GM21515 (cell line): ENCODE results near the gene OR8G1.
"Not testable (repeated sequence)": the region's sequence is repeated elsewhere in the genome, so short reads cannot be mapped to it uniquely, and the experiment has no call there.

Experiments
- ATAC-seq: cut with Tn5 transposase; IDR thresholded peaks from one replicate; pipeline ENCODE4 v1.9.1; 2021; ENCODE audit not compliant: unreplicated experiment

Gene OR8G1, protein sequence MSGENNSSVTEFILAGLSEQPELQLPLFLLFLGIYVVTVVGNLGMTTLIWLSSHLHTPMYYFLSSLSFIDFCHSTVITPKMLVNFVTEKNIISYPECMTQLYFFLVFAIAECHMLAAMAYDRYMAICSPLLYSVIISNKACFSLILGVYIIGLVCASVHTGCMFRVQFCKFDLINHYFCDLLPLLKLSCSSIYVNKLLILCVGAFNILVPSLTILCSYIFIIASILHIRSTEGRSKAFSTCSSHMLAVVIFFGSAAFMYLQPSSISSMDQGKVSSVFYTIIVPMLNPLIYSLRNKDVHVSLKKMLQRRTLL

DNA sequence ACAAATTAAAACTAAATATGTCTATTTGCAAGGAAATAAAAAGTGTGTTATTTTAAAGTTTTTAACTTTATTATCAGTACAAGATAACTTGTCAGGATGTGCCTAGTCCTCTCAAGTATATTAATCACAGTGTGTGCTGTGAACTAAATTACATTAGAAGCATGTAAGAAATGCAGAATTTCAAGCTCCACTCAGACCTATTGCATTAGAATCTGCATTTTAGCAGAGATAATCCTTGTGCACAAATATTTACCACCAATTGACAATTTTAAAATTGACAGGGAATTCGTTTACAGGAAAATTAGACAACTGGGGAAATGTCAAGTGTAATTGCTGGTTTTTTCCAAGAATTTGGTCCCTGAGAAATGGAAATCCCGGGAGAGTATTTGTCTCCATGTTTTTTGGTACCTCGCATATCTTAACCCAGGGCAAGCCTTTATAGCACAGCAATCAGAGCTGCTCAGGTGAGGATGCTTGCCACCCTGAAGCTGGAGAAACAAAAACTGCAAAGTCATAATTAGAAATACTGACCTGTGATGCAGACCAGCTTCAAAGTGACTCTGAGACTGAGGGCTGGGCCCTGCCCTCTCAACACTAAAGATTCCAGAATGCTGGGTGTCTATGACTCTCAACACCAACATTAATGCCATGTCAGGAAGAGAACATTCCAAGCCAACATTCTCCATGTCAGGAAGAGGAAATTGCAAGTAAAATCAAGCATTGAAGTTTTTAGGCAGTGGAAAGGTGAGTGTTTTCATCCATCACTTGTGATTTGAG, at the start of gene OR8G1:
OR8G1 (plus strand) TSS at position 475 of the 777 bp plus-strand sequence. CDS start 8,581 bp downstream, outside the sequence.
- ATAC-seq: no peak

DNA sequence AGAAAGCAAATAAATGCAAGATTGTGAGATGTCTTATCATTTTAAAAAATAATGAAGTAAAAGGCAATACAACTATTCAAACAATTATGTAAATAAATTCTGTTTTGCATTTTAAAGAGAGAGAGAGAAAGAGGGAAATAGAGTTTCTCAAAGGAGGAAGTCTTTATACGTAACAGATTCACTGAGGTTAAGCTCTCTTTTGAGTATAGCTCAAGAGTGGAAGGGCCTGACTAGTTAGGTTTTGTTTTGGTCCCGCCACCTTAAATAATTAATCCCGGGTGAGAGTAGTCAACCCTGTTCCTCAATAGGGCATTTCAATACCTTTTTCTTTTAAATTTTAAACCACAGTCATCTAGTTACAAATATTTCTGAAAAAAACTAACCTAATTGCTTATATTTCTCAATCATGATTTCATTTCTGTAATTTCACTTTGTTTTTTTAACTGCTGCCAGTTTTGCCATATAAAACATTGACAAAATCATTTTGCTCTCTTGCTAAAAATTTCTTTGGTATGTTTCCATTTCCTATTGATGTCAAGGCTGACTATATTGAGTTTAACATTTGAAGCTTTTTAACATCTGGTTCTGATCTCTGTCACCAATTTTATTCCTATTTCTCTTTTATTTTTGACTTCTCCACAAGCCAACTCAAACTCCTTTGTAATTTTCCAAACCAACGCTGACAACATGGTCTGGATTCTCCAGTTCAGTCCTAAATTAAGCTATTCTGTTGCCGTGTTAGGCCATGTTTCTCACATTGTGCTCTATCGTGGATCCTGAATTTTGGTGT, 47.5 kb upstream of the OR8G1 start:
- ATAC-seq: peak; percentile 61

- ATAC-seq: peak; percentile 6
Observed at GRCh38 chr11:124194293-124195188, 46.4 kb upstream of the OR8G1 start.

DNA sequence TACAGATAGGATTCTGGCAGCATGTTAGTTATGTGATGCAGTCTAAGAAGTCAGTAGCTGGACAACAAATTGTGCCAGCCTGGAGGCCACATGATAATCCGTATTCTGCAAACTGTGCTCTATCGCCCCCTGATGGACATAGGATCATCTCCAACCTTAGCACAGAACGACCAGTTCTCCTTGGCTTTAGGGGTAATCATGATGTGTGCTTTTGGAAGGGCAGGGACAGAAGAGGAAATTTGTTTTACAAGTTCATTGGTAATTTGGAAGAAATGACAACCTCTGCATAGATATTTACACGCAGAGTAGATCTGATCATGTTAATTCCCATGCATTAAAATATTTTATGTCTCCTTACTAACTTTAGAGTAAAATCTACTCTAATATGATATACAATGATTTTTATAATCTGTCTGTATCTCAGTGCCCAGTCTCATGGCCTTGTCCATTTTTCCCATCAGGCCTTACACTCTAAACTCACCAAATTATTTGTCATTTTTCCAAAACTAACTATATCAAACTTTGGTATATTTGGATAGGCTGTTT, 45.6 kb upstream of the OR8G1 start:
- peak; percentile 76 for ATAC-seq

DNA sequence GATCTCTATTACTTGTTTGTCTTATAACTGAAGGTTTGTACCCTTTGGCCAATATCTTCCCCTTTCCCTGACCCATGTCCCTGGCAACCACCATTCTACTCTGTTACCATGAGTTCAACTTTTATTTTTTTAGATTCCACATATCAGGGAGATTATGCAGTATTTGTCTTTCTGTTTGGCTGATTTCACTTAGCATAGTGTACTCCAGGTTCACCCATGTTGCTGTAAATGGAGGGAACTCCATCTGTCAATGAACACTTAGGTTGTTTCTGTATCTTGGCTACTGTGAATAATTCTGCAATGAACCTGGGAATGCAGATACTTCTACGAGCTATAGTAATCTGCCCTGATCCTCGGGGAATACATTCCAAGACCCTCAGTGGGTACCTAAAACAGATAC, 42.9 kb upstream of the OR8G1 start:
- no peak for ATAC-seq

- ATAC-seq: no peak
Observed at GRCh38 chr11:124198897-124199296, 42.0 kb upstream of the OR8G1 start.

GRCh38 chr11:124199702-124200101, 41.2 kb upstream of the OR8G1 start:
- ATAC-seq: no peak

DNA sequence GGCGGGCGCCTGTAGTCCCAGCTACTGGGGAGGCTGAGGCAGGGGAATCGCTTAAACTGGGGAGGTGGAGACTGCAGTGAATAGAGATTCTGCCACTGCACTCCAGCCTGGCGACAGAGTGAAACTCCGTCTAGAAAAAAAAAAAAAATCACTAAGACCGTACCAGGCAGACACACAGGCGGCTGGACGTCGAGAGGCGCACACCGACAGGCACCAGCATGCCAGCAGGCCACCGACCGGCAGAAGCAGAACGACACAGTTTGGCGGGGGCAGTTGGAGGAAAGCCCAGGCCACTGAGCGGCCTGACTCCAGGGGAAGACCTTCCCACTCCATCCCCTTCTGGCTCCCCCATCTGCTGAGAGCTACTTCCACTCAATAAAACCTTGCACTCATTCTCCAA, 40.2 kb upstream of the OR8G1 start:
- ATAC-seq: no peak

DNA sequence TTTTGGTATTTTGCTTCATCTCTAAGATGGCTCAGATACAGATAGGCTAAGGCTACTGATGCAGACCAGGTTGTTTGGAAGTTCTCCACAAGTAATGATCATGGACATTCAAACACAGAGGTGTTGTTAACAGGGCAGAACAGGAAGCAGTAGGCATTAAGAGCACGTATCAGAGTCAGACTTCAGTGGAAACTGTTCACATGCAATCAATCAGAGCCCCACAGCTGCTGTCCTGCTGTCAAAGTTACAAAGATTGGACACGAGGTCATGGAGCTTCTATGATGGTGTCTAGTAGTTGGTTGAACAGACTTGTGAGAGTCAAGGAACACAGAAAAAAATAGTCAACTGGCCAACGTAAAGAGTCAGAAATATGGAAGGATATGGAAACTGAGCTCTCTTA, 37.9 kb upstream of the OR8G1 start:
- ATAC-seq: no peak

DNA sequence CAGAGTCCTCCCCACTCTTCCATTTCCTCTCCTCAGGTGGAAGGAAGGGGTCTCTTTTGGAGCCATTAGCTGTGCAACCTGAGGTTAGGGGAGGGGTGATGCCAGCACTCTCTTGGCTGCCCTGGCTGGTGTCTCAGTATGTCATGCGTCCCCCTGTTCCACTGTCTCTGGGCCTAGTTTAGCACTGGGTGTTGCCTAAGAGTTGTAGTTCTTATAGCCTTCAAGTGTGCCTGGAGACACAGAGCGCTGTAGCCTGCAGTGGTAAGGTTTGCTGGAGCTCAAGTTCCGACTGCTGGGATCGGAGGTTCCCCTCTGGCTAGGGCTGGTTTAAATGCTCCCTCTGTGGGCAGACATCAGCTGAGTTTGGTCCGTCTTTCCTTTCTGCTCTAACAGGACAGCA, 36.9 kb upstream of the OR8G1 start:
- no peak for ATAC-seq

DNA sequence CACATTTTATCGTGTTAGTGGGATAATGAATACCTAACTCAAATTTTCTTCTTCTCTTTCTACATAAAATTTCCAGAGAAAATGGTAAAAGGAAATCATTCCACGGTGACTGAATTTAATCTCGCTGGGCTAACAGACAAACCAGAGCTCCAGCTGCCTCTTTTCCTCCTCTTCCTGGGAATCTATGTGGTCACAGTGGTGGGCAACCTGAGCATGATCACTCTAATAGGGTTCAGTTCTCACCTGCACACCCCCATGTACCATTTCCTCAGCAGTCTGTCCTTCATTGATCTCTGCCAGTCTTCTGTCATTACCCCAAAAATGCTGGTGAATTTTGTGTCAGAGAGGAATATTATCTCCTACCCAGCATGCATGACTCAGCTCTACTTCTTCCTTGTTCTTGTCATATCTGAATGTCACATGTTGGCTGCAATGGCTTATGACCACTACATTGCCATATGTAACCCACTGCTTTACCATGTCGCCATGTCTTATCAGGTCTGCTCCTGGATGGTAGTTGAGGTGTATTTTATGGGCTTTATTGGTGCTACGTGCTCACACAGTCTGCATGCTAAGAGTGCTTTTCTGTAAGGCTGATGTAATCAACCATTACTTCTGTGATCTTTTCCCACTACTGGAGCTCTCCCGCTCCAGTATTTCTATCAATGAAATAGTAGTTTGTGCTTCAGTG, 33.6 kb upstream of the OR8G1 start:
- no peak for ATAC-seq

DNA sequence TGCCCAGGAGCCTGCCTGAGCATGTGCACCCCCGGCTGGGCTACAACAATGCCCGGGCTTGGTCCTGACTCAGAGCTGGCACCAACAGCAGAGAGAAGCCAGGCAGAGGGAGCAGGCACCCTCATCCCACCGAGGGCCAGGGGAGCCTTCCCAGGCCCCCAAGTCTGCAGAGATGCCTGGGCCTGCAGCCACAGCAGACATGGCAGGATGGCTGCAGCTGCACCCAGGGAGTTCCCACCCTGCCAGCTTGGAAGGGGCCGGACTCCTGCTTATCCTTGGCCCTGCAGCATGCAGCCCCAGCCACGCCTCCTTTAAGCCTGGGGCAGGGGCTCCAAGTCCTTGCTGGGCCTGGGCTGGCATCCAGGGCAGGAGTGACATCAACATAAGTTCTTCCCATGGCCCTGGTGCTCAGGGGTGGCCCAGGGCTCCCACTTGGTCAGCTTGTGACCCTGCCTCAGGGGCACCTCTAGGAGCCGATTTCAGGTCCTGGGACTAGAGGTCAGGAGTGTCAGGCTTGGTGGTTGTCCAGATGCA, 31.0 kb upstream of the OR8G1 start:
- ATAC-seq: no peak

DNA sequence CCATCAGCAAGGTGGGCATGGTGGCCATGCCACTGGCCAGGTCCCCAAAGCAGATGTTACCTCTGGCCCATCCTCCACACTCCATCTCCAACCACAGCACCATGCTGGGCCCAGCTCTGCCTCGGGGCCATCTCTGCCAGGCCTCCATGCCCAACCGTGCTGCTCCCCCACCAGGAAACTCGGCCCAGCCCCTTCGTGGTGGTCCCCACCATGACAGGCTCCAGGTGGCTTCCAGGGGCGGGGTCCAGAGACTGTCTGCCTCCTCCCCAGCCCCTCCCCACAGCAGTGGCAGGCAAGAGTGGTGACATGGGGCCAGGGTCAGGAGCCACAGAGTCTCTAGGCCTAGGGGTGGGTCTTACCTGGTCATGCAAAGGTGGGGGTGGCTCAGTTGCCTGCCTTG, 30.5 kb upstream of the OR8G1 start:
- ATAC-seq: no peak

DNA sequence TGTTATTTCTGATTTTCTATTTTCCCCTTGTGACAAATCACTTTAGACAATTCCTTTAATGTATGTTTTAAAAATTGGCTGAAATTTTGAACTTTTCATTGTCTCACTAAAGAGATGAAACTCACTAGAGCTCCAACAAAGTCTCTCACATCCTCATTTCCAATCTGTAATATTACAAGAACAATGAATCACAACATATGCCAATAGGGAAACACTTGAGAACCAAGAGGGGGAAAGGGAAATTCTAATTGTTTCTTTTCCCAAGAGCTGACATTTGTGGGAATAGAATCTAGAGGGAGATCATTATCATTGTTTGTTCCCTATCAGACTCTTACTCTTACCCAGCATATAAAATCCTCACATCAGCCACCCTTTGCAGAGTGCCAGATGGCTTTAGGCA, 29.6 kb upstream of the OR8G1 start:
- ATAC-seq: no peak

- no peak for ATAC-seq
Observed at GRCh38 chr11:124214027-124214426, 26.9 kb upstream of the OR8G1 start.

- ATAC-seq: no peak
Observed at GRCh38 chr11:124219126-124219525, 21.8 kb upstream of the OR8G1 start.

DNA sequence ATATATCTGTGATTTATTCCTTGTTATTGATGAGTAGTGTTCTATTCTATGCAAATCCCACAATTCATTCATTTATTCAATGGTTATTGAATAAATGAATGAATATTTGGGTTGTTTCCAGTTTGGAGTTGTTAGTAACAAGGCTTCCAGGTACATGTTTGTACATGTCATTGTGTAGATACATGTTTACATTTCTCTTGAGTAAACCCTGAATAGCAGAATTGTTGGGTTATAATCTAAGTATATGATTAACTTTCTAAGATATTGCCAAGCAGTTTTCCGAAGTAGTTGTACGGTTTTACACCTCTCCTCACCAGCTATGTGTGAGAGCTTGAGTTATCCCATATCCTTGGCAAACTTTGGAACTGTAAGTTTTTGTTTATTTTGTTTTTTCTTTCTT, 18.5 kb upstream of the OR8G1 start:
- ATAC-seq: no peak

DNA sequence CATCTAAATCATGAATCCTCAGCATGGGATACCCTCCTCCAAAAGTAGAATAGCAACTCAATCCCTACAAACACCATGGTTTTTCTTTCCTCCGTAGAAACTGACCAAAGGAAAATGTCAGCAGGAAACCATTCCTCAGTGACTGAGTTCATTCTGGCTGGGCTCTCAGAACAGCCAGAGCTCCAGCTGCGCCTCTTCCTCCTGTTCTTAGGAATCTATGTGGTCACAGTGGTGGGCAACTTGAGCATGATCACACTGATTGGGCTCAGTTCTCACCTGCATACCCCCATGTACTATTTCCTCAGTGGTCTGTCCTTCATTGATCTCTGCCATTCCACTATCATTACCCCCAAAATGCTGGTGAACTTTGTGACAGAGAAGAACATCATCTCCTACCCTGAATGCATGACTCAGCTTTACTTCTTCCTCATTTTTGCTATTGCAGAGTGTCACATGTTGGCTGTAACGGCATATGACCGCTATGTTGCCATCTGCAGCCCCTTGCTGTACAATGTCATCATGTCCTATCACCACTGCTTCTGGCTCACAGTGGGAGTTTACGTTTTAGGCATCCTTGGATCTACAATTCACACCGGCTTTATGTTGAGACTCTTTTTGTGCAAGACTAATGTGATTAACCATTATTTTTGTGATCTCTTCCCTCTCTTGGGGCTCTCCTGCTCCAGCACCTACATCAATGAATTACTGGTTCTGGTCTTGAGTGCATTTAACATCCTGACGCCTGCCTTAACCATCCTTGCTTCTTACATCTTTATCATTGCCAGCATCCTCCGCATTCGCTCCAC, 16.1 kb upstream of the OR8G1 start:
- ATAC-seq: not testable (repeated sequence)

GRCh38 chr11:124225471-124225870, 15.4 kb upstream of the OR8G1 start:
- ATAC-seq: no peak
